Karpas-422 (cell line): ENCODE results near the gene PTCH1. TPM values are rescaled to one million over a fixed set of nuclear protein-coding genes. Genes with fewer than 3 reads are reported as not detected.

ENCODE experiments used
- DNase-seq: peaks from one replicate; pipeline ENCODE4 v3.0.0-alpha.2; 2015
- H2AFZ ChIP-seq: fragments of 200-600 bp; sonication (generic); 2 replicates; pipeline ENCODE4 v1.6.1; 2014; ENCODE audit warnings: antibody characterized with exemption, low read length, mixed read lengths
- H3K27ac ChIP-seq: fragments of 200-600 bp; sonication (generic); 2 replicates; pipeline ENCODE4 v1.5.1; 2014; ENCODE audit warnings: mild to moderate bottlenecking, low read length, moderate library complexity
- H3K27me3 ChIP-seq: fragments of 200-600 bp; sonication (generic); 2 replicates; pipeline ENCODE4 v1.6.1; 2014; ENCODE audit warnings: low read length, mixed read lengths
- H3K36me3 ChIP-seq: fragments of 200-600 bp; sonication (generic); 2 replicates; pipeline ENCODE4 v1.6.1; 2014; ENCODE audit warnings: low read length, mixed read lengths; ENCODE audit not compliant: insufficient read depth
- H3K4me1 ChIP-seq: fragments of 200-600 bp; sonication (generic); 2 replicates; pipeline ENCODE4 v1.6.1; 2014; ENCODE audit warnings: mild to moderate bottlenecking, low read length, mixed read lengths
- H3K4me2 ChIP-seq: fragments of 200-600 bp; sonication (generic); 2 replicates; pipeline ENCODE4 v1.6.1; 2014; ENCODE audit warnings: low read length, low read depth, mild to moderate bottlenecking; ENCODE audit not compliant: poor library complexity, severe bottlenecking
- H3K4me3 ChIP-seq: fragments of 200-600 bp; sonication (generic); 2 replicates; pipeline ENCODE4 v1.5.1; 2014; ENCODE audit warnings: mild to moderate bottlenecking, antibody characterized with exemption, low read length, mixed read lengths
- H3K79me2 ChIP-seq: fragments of 200-600 bp; sonication (generic); 2 replicates; pipeline ENCODE4 v1.6.1; 2014; ENCODE audit warnings: mild to moderate bottlenecking, low read length, mixed read lengths
- H3K9ac ChIP-seq: fragments of 200-600 bp; sonication (generic); 2 replicates; pipeline ENCODE4 v1.6.0; 2014; ENCODE audit warnings: low read length
- H3K9me2 ChIP-seq: fragments of 200-600 bp; sonication (generic), shearing (Covaris generic); replicated peaks from 2 replicates; pipeline ENCODE4 v1.6.0; 2014; ENCODE audit warnings: mild to moderate bottlenecking, low read length, moderate library complexity; ENCODE audit not compliant: insufficient read depth
- H3K9me3 ChIP-seq: fragments of 300-700, 200-600 bp; sonication (generic); 2 replicates; pipeline ENCODE4 v1.6.1; 2014; ENCODE audit warnings: low read length, mixed read lengths
- H4K20me1 ChIP-seq: fragments of 200-600 bp; sonication (generic); 2 replicates; pipeline ENCODE4 v1.6.1; 2014; ENCODE audit warnings: mild to moderate bottlenecking, antibody characterized with exemption, low read length, low read depth; ENCODE audit not compliant: insufficient read depth
- total RNA-seq: library from RNA; depleted of rRNA; stranded (reverse); fragments of >200 nt; shearing (Covaris generic); gene quantifications from 2 replicates; pipeline ENCODE4 v1.2.3, GENCODE V29; 2014; ENCODE audit warnings: low replicate concordance

PTCH1 gene
- total RNA-seq, 1 experiment from 2014 or later: 12.4 TPM

DNA sequence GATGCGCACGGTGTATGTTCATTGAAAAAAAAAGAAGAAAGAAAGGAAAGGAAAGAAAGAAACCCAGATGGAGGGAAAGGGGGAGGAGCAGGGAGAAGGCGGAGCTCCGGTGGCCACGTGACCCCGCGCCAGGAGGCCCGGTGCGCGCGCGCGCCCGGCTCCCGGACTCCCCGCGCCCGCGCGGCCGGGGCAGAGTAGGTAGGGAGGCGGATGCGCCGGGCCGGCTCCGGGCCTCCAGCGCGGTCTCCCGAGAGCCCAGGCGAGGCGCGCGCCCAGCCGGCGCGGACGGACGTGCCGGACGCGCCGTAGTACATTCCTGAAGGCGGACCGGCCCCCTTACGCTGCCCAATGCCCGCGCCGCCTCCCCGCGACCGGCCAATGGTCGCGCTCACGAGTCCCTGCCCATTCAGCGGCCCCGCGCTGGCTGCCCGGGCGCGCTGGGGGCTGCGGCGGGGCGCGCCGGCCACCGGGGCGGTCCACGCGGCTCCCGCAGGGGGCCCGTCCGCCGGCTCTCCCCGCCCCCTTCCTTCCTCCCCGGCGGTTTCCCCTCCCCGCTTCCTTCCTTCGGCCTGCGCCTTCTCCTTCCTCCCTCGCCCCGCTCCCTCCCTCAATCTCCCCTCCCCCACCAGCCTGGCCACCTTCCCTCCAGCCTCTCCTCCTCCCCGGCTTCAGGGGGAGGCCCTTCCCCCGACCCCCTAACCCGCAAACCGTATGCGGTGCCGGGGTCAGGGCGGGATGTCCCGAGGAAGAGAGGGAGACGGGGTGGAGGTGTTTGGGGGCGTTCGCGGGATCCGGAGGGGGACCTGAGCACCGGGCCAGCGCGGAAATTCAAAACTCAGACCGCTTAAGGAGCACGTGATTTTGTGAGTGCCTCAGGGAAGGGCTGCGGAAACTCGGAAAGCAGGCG, 5.8 kb downstream of the PTCH1 start:
- Histone ChIP-seq H3K36me3 (no peaks in the 10 kb centered on the region), H3K9me2 (no peaks in the 10 kb centered on the region), H3K9me3 (no peaks in the 10 kb centered on the region), H3K4me3 (peak overlapping the region; percentile 71), H3K9ac (peak overlapping the region; percentile 74), H4K20me1 (no peaks in the 10 kb centered on the region), H3K27me3 (no peaks in the 10 kb centered on the region), H3K4me1 (peaks cover 42% of the 10 kb centered on the region), H3K27ac (peak overlapping the region; percentile 36), H3K79me2 (no peaks in the 10 kb centered on the region), H2AFZ (peak overlapping the region; percentile 71; the same call in 1 of the 2 replicates), H3K4me2 (peak overlapping the region; percentile 93)
- peak; percentile 93 for DNase-seq

- peak; percentile 58 for DNase-seq
- H3K4me1 ChIP-seq: peaks cover 48% of the 10 kb centered on the region
- no peaks in the 10 kb centered on the region for H3K79me2 ChIP-seq
- peak overlapping the region; percentile 71 for H3K4me3 ChIP-seq
- H3K4me2 ChIP-seq: peak overlapping the region; percentile 93
- H3K9ac ChIP-seq: peak overlapping the region; percentile 74
- H3K27ac ChIP-seq: peak overlapping the region; percentile 36; the same call in 1 of the 2 replicates
- H3K9me2 ChIP-seq: no peaks in the 10 kb centered on the region
- H4K20me1 ChIP-seq: no peaks in the 10 kb centered on the region
- no peaks in the 10 kb centered on the region for H3K9me3 ChIP-seq
- H2AFZ ChIP-seq: peak overlapping the region; percentile 71; the same call in 1 of the 2 replicates
- H3K27me3 ChIP-seq: no peaks in the 10 kb centered on the region
- no peaks in the 10 kb centered on the region for H3K36me3 ChIP-seq
Measured at GRCh38 chr9:95509851-95510708, 6.7 kb downstream of the PTCH1 start.

DNA sequence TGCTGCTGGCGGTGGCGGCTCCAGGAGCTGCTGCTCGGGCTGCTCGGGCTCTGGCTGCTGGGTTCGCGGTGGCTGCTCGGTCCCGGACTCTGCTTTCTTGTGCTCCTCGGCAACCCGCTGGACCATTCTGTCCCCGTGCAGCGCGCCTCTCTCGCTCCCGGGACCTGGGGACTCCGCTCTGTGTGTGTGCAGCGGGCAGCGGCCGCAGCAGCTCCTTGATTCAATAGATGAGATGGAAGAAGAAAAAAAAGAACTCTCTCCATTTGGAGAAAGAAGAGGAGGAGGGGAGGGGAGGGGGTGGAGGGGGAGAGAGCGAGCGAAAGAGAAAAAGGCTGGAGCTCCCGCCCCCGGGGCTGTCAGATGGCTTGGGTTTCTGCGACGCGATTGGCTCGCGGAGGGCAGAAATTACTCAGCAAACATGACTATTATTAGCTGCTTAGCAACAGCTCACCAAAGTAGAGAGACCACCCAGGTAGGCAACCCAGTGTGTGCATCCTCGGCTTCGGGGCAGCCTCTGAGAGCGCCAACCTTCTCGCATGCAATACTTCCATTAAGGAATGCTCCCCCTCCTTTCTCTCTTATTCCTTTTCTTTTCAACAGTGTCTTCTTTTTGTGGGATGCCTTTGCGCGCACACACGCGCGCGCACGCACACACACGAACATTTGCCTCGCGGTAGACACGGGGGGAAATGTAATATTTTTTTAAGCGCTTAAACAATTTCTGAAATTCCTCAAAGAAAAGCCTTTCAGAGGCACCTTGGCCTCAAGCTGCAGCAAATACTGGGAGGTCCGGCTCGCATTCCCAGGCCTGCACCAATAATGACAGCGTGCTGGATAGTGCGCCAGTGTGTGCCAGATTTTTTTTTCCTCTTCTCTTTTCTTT, 7.6 kb downstream of the PTCH1 start:
- Histone ChIP-seq H3K9ac (peak overlapping the region; percentile 74), H4K20me1 (no peaks in the 10 kb centered on the region; the same call in 1 of the 2 replicates), H3K79me2 (no peaks in the 10 kb centered on the region), H3K4me2 (peak overlapping the region; percentile 93), H3K36me3 (no peaks in the 10 kb centered on the region), H3K9me3 (no peaks in the 10 kb centered on the region), H3K4me3 (peak overlapping the region; percentile 71), H2AFZ (peak overlapping the region; percentile 46; the same call in 1 of the 2 replicates), H3K9me2 (no peaks in the 10 kb centered on the region), H3K27me3 (no peaks in the 10 kb centered on the region), H3K4me1 (peaks cover 57% of the 10 kb centered on the region), H3K27ac (peak overlapping the region; percentile 45; the same call in 1 of the 2 replicates)
- peak; percentile 92 for DNase-seq

- no peaks in the 10 kb centered on the region; the same call in 1 of the 2 replicates for H4K20me1 ChIP-seq
- 0 out of 2 replicates have a peak overlapping the region, but pooled peaks have one; percentile 45 for H3K27ac ChIP-seq
- peak overlapping the region; percentile 71 for H3K4me3 ChIP-seq
- H3K4me1 ChIP-seq: peaks cover 60% of the 10 kb centered on the region
- no peaks in the 10 kb centered on the region for H3K9me2 ChIP-seq
- H3K9ac ChIP-seq: peak overlapping the region; percentile 74
- peak overlapping the region; percentile 46; the same call in 1 of the 2 replicates for H2AFZ ChIP-seq
- DNase-seq: peak; percentile 57
- no peaks in the 10 kb centered on the region for H3K27me3 ChIP-seq
- no peaks in the 10 kb centered on the region for H3K36me3 ChIP-seq
- H3K9me3 ChIP-seq: no peaks in the 10 kb centered on the region
- H3K4me2 ChIP-seq: peak overlapping the region; percentile 93
- H3K79me2 ChIP-seq: no peaks in the 10 kb centered on the region
Measured at GRCh38 chr9:95508242-95508967, 8.4 kb downstream of the PTCH1 start.

DNA sequence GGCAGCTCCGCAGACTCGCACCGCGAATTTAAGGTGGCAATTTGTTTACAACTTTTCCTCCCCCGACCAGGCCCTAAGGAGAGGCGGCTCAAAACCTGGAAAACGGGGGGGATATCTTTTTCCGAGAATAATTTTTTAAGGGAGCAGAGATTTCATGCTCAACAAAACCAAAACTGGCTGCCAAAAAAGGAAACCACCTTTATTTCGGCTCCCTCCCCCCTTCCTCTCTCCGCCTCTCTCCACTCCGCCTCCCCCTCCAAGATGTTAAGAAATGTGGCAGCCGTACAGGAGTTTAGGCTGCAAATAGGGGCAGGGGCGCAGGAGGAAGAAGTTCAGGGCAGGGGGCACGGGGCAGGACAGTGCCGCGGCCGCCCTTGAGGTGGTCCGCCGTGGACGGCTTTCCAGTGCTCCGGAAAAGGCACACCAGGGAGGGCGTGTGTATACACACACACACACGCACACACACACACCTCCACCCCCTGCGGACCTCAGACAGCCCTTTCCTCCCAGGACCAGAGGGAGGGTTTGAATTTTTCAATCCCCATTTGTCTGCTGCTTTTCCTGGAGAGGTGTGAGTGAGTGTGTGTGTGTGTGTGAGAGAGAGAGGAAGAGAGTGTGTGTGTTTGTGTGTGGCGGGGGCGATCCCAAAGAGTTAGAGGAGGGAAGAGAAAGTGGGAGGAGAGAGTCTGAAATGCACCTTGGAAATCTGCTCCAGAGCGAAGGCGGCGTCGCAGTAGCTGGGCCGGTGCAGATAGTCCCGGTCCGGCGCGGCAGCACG, 9.1 kb downstream of the PTCH1 start:
- Histone ChIP-seq H3K4me3 (peak overlapping the region; percentile 71), H3K27ac (no peak overlapping the region), H3K9me2 (no peaks in the 10 kb centered on the region), H3K4me1 (peaks cover 67% of the 10 kb centered on the region), H3K36me3 (no peaks in the 10 kb centered on the region), H3K27me3 (no peaks in the 10 kb centered on the region), H3K9ac (peak overlapping the region; percentile 74), H3K4me2 (peak overlapping the region; percentile 93), H2AFZ (peak overlapping the region; percentile 88), H3K9me3 (no peaks in the 10 kb centered on the region), H3K79me2 (no peaks in the 10 kb centered on the region), H4K20me1 (peaks cover under 1% of the 10 kb centered on the region; the same call in 1 of the 2 replicates)
- peak; percentile 74 for DNase-seq

GRCh38 chr9:95506678-95507463, 9.9 kb downstream of the PTCH1 start:
- H3K27me3 ChIP-seq: no peaks in the 10 kb centered on the region
- DNase-seq: peak; percentile 74

More at GRCh38 chr9:95506678-95507463, 9.9 kb downstream of the PTCH1 start:
- Histone ChIP-seq H3K9me2 (no peaks in the 10 kb centered on the region), H3K4me2 (peak overlapping the region; percentile 93), H3K79me2 (no peaks in the 10 kb centered on the region), H3K27ac (no peak overlapping the region), H3K36me3 (no peaks in the 10 kb centered on the region), H3K4me1 (peaks cover 67% of the 10 kb centered on the region), H3K9ac (peak overlapping the region; percentile 74), H3K9me3 (no peaks in the 10 kb centered on the region), H4K20me1 (peaks cover 5% of the 10 kb centered on the region), H2AFZ (peak overlapping the region; percentile 88), H3K4me3 (peak overlapping the region; percentile 71)
